IPS-15b (cell line): ENCODE data around the gene KCTD1.

Source experiments
- H3K27me3 ChIP-seq: one replicate; pipeline ENCODE4 v1.6.1; 2013; ENCODE audit warnings: low read length; ENCODE audit not compliant: control insufficient read depth, insufficient read depth
- H3K36me3 ChIP-seq: one replicate; pipeline ENCODE4 v1.6.1; 2013; ENCODE audit warnings: low read length; ENCODE audit not compliant: control insufficient read depth, insufficient read depth
- H3K4me1 ChIP-seq: one replicate; pipeline ENCODE4 v1.6.1; 2013; ENCODE audit warnings: mild to moderate bottlenecking, low read length; ENCODE audit not compliant: control insufficient read depth, insufficient read depth
- H3K4me3 ChIP-seq: one replicate; pipeline ENCODE4 v1.5.1; 2013; ENCODE audit warnings: low read depth, low read length
- H3K9ac ChIP-seq: one replicate; pipeline ENCODE4 v1.6.1; 2013; ENCODE audit warnings: low read depth, mild to moderate bottlenecking, low read length
- H3K9me3 ChIP-seq: one replicate; pipeline ENCODE4 v1.6.1; 2013; ENCODE audit warnings: mild to moderate bottlenecking, low read length; ENCODE audit not compliant: control insufficient read depth, insufficient read depth

The KCTD1 gene

DNA sequence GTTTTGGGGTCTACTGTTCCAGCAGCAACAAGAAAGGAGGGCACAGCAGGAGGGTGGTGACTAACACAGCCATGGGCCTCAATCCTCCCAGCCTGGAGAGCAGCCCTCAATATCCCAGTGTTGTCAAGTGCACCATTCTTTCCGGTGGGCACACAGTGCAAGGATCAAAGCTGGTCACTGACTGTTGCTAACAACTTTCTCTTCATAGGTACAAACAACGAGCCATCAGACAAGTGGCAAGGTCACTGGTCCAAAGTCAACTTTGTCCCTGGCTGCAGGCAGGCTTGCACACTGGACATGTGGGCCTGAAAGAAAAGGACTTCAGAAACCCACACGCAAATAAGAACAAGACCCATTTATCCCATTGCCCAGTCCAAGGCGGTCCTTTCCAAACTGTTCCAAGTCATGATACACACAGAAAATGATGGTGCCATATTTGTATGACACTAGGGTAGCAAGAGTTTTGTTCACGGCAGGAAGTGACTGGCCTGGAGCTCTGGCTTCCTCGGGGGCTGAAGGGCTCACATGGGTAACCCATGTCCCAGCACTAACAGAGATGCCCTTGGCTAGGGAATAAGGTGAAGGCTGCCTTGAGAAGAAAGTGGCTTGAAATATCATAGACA lies 57.0 kb downstream of the KCTD1 start:
- Histone ChIP-seq H3K4me1 (no peaks in the 10 kb centered on the region), H3K9ac (no peak overlapping the region), H3K4me3 (no peak overlapping the region), H3K9me3 (no peaks in the 10 kb centered on the region), H3K27me3 (no peaks in the 10 kb centered on the region), H3K36me3 (no peaks in the 10 kb centered on the region)

DNA sequence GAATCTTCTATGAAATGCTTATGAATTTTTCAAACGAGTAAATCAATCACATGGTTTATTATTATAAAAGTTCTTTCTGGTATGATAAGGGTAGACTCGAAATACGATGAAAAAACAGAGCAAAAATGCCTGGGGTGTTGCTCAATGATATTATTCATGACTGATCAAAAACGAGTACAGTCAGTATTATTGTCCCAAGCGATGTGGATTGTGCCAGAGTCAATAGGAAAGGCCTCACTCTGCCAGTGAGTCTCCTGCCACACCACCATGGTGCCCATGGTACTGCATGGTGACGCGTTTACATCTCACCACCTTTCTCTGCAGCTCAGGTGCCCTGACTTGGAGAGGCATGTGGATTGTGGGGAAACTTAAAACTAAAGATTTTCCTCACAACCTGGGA lies 58.5 kb downstream of the KCTD1 start:
- H3K4me1 ChIP-seq: no peaks in the 10 kb centered on the region

GRCh38 chr18:26489191-26489590 lies 59.2 kb downstream of the KCTD1 start:
- H3K9ac ChIP-seq: no peak overlapping the region
- H3K36me3 ChIP-seq: no peaks in the 10 kb centered on the region
- H3K27me3 ChIP-seq: no peaks in the 10 kb centered on the region
- H3K9me3 ChIP-seq: no peaks in the 10 kb centered on the region
- H3K4me1 ChIP-seq: no peaks in the 10 kb centered on the region
- no peak overlapping the region for H3K4me3 ChIP-seq

More for the DNA sequence above, 58.5 kb downstream of the KCTD1 start:
- H3K9me3 ChIP-seq: no peaks in the 10 kb centered on the region
- no peaks in the 10 kb centered on the region for H3K36me3 ChIP-seq
- H3K9ac ChIP-seq: no peak overlapping the region
- H3K27me3 ChIP-seq: no peaks in the 10 kb centered on the region
- H3K4me3 ChIP-seq: no peak overlapping the region

GRCh38 chr18:26488417-26489009 lies 59.8 kb downstream of the KCTD1 start:
- H3K4me3 ChIP-seq: no peak overlapping the region
- no peak overlapping the region for H3K9ac ChIP-seq
- no peaks in the 10 kb centered on the region for H3K9me3 ChIP-seq
- no peaks in the 10 kb centered on the region for H3K4me1 ChIP-seq
- H3K27me3 ChIP-seq: no peaks in the 10 kb centered on the region
- no peaks in the 10 kb centered on the region for H3K36me3 ChIP-seq

- Histone ChIP-seq H3K9me3 (no peaks in the 10 kb centered on the region), H3K27me3 (no peaks in the 10 kb centered on the region), H3K36me3 (no peaks in the 10 kb centered on the region), H3K4me1 (peaks cover 3% of the 10 kb centered on the region), H3K9ac (no peak overlapping the region), H3K4me3 (no peak overlapping the region)
These were observed 60.9 kb downstream of the KCTD1 start for GRCh38 chr18:26487437-26487836.

GRCh38 chr18:26483633-26484032 lies 64.7 kb downstream of the KCTD1 start:
- H3K4me1 ChIP-seq: peaks cover 10% of the 10 kb centered on the region

DNA sequence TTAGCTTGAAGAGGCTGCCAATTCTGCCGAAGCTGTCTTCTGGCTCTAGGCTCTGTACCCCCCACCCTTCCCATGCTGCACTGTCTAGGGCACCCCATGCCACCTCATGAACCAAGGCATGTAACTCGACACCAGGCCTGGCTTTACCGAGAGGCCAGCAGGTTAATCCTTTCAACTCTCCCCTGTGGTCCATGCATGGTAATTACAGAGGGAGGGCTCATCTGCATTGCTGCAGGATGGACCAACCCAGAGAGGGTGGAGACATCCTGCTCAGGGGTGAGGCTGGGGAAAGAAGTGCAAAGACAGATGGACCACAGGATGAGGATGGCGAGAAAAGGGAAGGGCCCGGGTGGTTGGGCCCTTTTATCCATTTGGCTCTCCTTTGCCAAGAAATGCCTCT lies 65.8 kb downstream of the KCTD1 start:
- no peak overlapping the region for H3K9ac ChIP-seq
- peaks cover 19% of the 10 kb centered on the region for H3K4me1 ChIP-seq
- H3K9me3 ChIP-seq: no peaks in the 10 kb centered on the region
- H3K36me3 ChIP-seq: no peaks in the 10 kb centered on the region
- no peaks in the 10 kb centered on the region for H3K27me3 ChIP-seq
- no peak overlapping the region for H3K4me3 ChIP-seq

More at GRCh38 chr18:26483633-26484032, 64.7 kb downstream of the KCTD1 start:
- Histone ChIP-seq H3K4me3 (no peak overlapping the region), H3K9ac (no peak overlapping the region), H3K9me3 (no peaks in the 10 kb centered on the region), H3K27me3 (no peaks in the 10 kb centered on the region), H3K36me3 (no peaks in the 10 kb centered on the region)

DNA sequence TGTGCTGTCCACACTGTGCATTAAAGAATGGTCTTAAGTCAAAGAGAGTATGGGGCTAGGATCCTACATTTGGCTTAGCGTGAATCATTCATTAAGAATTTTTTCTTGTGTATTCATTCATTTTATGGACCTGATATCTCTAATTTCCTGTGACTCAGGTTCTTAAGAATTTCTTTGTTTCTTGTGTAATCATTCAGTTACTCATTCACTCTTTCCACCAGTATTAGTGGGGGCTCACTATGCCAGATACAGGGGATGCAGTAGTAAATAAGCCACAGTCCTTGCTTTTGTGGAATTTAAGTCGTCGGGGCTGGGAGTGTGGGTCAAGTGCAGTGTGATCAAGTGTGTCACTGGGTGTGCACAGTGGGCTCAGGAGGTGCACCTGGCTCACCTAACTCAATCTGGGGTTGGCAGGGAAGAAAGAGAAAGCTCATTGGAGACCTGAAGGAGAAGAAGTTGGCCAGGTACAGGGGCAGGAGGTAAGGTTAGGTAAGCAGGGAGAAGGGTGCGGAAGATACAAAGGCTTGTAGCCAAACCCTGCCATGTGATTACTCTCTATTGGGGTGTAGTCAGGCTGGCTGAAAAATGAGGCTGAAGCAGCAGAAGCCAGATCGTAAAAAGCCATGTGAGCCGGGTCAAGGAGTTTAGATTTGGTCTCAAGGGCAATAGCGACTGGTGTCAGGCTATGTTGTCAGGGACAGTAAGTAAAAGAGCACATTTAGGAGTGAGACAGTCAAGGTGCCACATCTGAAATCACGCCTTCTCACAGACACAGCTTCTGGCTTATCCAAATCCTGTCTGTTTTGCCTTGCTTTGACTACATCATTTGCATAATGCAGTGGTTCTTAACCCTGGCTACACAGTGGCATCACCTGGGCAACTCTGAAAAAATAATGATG lies 67.2 kb downstream of the KCTD1 start:
- Histone ChIP-seq H3K27me3 (no peaks in the 10 kb centered on the region), H3K4me1 (peaks cover 19% of the 10 kb centered on the region), H3K9ac (no peak overlapping the region), H3K36me3 (no peaks in the 10 kb centered on the region), H3K4me3 (no peak overlapping the region), H3K9me3 (no peaks in the 10 kb centered on the region)

- H3K4me1 ChIP-seq: peaks cover 19% of the 10 kb centered on the region
- H3K9ac ChIP-seq: no peak overlapping the region
- H3K36me3 ChIP-seq: no peaks in the 10 kb centered on the region
- H3K27me3 ChIP-seq: no peaks in the 10 kb centered on the region
- H3K9me3 ChIP-seq: no peaks in the 10 kb centered on the region
- peak overlapping the region; percentile 16 for H3K4me3 ChIP-seq
These were observed 68.7 kb downstream of the KCTD1 start for GRCh38 chr18:26479681-26480079.

- Histone ChIP-seq H3K4me3 (peak overlapping the region; percentile 16), H3K4me1 (peaks cover 19% of the 10 kb centered on the region), H3K27me3 (no peaks in the 10 kb centered on the region), H3K36me3 (no peaks in the 10 kb centered on the region), H3K9ac (no peak overlapping the region), H3K9me3 (no peaks in the 10 kb centered on the region)
These were observed 69.2 kb downstream of the KCTD1 start for GRCh38 chr18:26479065-26479680.

DNA sequence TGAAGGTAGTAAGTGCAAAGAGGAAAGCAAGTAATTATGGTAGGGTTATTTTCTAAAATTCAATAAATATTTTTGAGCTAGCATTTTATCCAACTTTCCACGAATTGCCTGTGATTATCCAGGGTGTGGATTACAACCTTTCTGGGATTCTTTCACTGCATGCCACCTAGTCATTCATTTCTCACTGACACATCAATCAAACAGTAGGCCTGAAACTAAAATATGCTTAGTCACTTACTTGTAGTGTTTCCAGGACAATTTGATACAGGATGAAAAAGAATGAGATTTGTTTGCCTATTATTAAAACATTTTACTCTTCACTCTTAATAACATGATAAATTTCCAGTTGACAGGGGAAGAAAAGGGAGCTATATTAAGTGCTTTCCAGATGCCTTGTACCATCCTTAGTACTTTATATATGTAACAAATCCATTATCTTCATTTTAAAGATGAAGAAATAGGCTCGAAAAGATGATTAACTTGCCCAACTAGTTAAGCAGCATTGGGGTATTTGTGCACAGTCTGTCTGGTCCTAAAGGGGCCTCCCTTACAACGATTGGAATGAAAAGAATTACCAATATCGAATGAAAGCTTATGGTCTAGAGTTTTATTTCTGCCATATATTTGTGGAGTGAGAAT lies 70.4 kb downstream of the KCTD1 start:
- no peaks in the 10 kb centered on the region for H3K36me3 ChIP-seq
- no peak overlapping the region for H3K9ac ChIP-seq
- no peak overlapping the region for H3K4me3 ChIP-seq
- peaks cover 19% of the 10 kb centered on the region for H3K4me1 ChIP-seq
- H3K9me3 ChIP-seq: no peaks in the 10 kb centered on the region
- no peaks in the 10 kb centered on the region for H3K27me3 ChIP-seq
